HT1080 (cell line): ENCODE measurements around the gene NRL. TPM values are rescaled to one million over a fixed set of nuclear protein-coding genes. Genes with fewer than 3 reads are reported as not detected.

ENCODE experiments used
- DNase-seq: peaks from one replicate; pipeline ENCODE4 v3.0.0-alpha.2; 2015; ENCODE audit warnings: low read depth
- total RNA-seq: library from RNA; depleted of rRNA; stranded (reverse); fragments of >200 nt; shearing (Covaris generic); gene quantifications from 2 replicates; pipeline ENCODE4 v1.2.3, GENCODE V29; 2014

NRL gene
- total RNA-seq, 1 experiment from 2014 or later: 4.4 TPM

GRCh38 chr14:24068711-24069410, 45.9 kb downstream of the NRL start:
- no peak for DNase-seq

GRCh38 chr14:24067133-24068082, 47.3 kb downstream of the NRL start:
- DNase-seq: no peak

- no peak for DNase-seq
Measured at GRCh38 chr14:24066496-24067132, 48.1 kb downstream of the NRL start.

GRCh38 chr14:24065408-24065807, 49.3 kb downstream of the NRL start:
- no peak for DNase-seq

- no peak for DNase-seq
Measured at GRCh38 chr14:24064856-24065255, 49.9 kb downstream of the NRL start.

GRCh38 chr14:24064091-24064795, 50.5 kb downstream of the NRL start:
- DNase-seq: no peak

GRCh38 chr14:24063263-24063836, 51.4 kb downstream of the NRL start:
- no peak for DNase-seq

GRCh38 chr14:24062216-24062980, 52.4 kb downstream of the NRL start:
- no peak for DNase-seq

GRCh38 chr14:24060984-24061913, 53.5 kb downstream of the NRL start:
- no peak for DNase-seq

- no peak for DNase-seq
Measured at GRCh38 chr14:24060443-24060842, 54.3 kb downstream of the NRL start.

- no peak for DNase-seq
Measured at GRCh38 chr14:24059841-24060388, 54.8 kb downstream of the NRL start.

- no peak for DNase-seq
Measured at GRCh38 chr14:24058951-24059475, 55.7 kb downstream of the NRL start.

- DNase-seq: peak; percentile 63
Measured at GRCh38 chr14:24058260-24058950, 56.3 kb downstream of the NRL start.

GRCh38 chr14:24057867-24058259, 56.9 kb downstream of the NRL start:
- no peak for DNase-seq

- DNase-seq: no peak
Measured at GRCh38 chr14:24057271-24057670, 57.5 kb downstream of the NRL start.

- no peak for DNase-seq
Measured at GRCh38 chr14:24056800-24057184, 58.0 kb downstream of the NRL start.

- no peak for DNase-seq
Measured at GRCh38 chr14:24055971-24056799, 58.6 kb downstream of the NRL start.
